NCI-H446 treated with DMSO at 0.1 percent for 48 hours (cell line): ENCODE measurements around the gene ZFAND3.

ENCODE experiments used
- DNase-seq: peaks from one replicate; lab custom pipeline; 2025; lab: John Stamatoyannopoulos, UW

Gene ZFAND3

DNA sequence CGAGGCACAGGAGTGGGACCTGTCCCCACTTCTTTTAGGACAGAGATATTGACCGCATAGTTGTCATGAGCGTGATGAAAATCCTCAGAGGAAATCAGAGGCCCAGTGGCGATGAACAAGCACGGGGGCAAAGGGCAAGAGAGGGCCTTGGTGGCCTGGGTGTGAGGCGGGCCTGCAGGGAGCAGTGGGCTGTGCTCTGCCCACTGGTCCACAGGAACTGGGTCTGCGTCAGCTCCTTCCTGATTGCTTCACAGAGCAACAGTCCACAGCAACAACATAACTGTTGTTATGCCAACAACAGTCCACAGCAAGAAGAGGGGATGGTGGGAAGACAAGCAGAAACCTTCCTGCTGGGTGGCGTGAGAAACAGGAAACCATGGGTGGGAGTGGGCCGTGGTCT is 335.6 kb downstream of the ZFAND3 start:
- no peak for DNase-seq

DNA sequence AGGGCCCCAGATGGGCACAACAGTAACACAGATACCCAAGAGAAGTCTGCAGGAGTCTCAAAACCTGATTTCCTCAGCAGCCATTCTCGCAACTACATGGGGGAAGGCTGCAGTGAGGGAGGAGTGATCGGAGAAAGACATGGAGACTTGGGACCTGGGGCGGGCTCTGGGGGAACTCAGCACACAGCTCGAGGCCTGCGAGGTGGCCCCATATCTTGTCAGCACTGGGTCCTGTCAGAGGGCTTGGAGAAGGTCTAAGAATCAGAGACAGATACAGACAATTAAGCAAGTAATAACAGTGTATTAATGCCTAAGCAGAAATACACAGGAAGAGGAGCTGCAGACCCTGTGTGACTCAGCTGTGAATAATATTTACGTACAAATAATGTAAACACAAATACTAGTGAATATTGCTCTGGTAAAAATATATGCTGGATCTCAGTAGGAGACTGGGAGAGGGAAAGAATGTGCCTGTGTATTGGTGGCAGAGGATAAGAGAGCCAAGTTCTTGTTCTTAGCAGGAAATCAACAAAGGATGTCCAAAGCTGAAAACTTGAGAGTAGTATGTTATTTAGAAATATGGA is 336.2 kb downstream of the ZFAND3 start:
- DNase-seq: no peak

DNA sequence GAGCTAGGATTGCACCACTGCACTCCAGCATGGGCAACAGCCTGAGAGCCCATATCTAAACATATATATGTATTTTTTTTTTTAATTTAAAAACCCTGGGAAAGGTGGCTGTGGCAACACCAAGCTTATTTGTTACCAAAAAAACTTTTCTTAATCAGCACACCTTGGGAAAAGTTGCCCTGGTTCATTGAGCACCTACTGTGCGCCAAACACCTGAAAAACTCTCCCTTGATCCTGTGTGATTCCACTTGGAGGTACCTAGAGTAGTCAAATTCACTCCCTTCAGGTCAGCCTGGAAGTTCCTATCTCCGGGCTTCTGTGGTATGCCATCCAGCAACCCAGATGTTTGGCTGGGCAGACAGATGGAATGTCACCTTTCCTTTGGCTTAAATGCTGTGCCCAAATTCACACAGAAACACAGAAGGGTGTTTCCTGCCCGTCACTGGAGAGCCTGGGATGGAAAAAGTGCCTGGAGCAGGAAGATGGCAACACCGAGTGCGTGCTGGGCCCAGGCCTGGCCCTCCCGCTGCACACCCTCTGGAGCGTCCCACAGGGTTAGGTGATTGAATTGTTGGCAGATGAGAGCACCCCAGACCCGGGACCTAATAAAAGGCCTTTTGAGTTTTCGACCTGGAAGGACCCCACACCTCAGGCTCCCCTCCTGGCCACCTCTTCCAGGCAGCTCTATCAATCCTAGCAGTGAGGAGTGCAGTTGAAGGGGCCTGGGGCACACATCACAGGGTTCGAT is 337.5 kb downstream of the ZFAND3 start:
- no peak for DNase-seq

DNA sequence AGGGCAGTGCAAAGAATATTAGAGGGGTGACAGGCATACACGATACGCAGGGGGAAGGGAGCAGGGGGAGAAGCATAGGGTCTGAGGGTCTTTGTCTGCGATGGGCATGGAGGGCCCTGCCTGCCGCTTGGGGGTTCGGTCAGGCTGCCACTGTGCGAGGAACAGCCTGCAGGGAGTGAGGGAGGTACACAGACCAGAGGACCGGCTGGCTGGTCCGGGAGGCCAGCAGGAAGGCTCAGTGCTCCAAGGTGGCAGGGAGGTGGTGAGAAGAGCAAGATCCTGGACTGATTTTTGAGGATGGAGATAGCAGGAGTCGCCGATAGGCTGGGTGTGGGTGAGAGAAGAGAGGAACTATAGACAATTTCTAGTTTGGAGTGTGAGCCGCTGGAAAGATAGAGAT is 338.4 kb downstream of the ZFAND3 start:
- no peak for DNase-seq

DNA sequence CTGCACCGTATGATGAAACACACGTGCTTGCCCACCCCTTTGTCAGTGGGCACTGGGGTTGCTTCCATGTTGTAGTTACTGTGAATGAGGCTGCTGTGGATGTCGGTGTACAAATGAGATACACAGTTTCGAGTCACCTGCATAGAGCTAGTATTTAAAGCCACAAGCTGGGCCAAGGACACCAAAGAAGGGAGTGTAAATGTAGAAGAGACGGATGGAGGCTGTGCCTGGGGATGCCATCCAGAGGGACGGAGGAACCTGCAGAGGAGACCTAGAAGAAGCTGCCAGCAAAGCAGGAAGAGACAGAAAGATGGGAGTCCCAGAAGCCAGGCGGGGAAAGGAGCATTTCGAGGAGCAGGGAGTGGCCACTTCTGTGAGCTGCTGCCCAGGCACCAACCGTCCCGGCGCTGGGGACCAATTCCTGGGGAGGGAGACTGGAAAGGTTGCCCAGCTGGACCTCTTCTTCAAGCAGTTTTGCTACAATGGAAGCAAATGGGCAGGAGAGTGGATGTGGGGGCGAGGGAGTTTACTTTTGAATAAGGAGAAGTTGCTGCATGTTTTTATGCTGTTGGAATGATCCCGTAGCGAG is 339.3 kb downstream of the ZFAND3 start:
- no peak for DNase-seq

DNA sequence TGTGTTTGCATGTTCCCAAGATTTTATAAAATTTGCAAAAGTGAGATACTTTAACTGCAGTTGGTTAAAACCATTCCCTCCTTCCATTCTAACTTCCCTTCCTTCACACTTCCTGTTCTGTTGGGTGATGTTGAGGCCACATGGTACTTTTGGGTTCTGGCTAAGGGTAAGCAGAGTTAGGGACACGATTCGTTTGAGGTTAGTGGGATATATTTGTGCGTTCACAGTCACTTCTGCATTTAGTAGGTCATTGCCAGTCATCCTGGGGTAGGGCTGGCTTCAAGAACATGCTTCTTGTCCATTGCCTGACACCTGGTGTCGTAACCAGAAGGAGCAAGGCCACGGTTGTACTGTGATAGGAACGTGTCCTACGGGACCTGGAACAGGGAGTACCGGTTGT is 340.1 kb downstream of the ZFAND3 start:
- DNase-seq: no peak

DNA sequence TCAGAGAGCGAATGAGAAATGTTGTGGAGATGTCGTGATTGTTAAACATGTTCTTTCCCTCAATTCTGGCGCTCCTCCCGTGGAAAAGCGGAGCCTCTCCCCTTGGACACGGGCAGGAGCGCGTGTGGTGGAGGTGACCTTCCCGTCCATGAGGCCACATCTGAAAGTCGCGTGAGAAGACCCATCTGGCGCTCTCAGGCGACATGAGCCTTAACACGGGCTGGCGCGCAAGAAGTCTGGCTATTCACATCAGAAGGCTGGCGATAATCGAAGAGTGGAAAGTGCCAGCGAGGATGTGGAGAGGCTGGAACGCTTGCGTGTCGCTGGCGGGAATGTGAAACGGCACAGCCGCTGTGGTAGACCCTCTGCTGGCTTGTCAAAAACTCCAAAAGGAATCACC is 341.3 kb downstream of the ZFAND3 start:
- DNase-seq: no peak

DNA sequence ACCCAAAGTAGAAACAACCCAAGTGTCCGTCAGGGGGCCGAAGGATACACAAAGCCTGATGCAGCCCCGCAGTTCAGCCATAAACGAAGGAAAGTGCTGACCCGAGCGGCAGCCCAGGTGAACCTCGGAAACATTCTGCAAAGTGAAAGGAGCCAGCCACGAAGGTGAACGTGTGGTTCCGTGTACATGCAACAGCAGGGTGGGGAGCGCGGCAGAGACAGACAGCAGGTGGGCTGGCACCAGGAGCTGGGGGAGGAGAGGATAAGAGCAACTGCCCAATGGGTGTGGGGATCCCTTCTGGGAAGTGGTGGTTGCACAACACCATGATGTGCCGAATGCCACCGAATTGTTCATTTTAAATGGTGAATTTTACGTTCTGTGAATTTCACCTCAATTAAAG is 341.8 kb downstream of the ZFAND3 start:
- DNase-seq: no peak

DNA sequence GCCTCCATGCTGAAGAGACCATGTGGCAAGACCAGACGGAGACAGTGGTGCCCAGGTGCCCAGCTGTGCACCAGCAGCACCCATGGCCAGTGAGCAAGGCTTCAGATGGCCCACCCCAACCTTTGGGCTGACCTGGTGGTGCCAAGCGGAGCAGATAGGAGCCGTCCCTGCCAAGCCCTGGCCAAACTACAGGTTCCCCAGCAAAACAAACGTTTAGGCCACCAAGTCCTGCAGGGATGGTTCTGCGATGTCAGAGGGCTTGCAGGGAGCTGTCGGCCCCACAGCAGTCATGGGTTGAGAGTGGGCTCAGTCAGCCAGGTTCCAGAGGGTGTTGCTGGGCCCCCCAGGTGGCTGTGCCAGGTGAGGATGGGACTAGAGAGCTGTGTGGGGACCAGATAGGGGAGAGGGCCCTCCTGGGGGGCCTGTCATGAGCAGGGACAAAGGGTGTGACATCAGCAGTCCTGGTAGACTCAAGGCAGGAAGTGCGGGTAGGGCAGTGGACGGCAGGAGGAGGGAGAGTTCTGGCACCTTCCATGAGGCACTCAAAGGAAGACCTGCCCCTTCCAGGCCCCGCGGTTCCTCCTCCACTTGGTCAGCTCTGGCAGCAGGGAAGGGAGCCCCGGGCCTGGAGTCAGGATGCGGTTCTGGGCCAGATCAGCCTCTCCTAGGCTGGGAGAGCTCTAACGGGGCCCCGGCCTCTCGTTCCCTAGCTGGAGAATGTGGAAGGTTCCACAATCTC is 342.4 kb downstream of the ZFAND3 start:
- no peak for DNase-seq

DNA sequence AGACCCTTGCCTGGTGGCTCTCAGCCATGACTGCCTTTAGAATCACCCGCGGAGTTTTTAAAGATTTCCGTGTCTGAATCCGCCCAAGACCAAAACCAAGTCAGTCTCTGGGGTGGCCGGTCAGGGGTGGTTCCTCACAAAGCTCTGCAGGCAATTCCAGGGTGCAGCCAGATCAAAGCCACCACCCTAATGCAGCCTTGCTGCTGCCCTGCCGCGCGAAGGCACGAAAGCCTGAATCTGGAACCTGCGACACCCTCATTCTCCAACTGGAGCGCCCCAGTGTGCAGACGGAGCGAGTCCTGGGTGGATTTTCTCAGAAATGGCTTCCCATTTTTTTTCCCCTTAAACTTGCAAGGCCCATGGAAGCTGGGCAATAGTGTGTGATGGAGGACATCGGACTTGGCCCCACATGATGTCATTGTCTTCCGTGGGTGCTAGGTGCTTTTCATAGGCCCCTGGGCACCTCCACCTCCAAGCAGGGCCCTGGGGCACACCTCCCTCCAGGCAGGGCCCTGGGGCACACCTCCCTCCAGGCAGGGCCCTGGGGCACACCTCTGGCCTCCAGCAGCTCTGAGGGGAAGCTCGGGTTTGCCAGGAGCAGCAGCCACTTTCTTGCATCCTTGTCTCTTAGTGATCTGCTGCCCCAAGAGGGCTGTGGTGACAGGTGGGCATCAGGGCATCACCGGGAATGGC is 343.1 kb downstream of the ZFAND3 start:
- no peak for DNase-seq

DNA sequence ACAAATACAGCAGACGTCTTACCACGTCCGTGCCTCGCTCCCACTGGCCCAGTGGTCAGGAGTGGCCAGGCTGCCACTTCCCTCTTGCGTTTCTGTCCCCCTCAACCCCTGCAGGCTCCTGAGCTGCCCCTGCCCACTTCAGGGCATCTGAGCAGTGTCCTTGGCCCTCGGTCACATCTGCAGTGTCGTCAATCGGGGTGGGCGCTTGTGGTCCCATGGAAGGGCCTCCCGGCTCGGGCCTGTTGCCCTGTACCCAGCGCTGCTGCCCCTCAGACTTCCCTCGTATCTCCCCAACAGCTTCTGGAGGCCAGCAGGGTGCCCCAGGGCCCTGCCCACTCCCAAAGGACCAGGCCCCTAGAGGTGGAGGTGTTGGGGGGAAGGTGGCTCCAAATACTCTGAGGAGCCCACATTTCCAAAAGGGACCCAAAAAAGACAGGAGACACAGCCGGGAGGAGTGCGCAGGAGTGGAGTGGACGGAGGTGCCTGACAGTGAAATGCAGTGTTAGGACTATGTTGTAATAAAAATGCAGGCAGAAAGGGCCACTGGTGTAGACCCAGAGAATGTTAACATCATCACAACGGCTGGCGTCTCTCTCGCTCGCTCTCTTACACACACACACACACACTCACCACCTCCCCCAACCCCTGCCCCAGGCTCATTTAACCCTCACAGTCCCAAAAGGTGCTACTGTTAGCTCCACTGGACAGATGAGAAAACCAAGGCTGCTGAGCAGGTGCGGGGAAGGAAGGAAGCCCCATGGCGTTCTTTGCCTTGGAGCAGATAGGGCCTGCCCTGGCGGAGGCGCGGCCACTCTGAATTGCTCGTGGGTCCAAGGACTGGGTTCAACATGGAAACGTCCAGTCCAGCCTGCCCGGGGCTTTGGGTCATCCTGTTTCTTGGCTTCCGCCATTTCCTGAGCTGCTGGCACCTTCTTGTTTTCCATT is 343.9 kb downstream of the ZFAND3 start:
- no peak for DNase-seq

DNA sequence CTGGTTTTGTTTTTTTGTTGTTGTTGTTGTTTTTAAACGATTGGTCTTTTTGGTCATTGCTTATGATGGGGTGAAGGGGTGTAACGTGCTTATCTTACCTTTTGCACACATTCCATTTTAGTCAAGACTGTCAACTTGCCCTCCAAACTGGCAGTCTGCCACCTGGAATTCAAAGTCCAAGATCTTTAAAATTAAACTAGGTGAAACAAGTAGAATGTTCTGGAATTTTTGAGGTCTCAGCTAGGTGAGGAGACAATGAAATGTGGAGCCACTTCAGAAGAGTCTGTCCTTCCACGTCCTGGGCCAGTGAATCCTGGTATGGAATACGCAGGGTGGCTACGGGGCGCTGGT is 344.6 kb downstream of the ZFAND3 start:
- DNase-seq: no peak

DNA sequence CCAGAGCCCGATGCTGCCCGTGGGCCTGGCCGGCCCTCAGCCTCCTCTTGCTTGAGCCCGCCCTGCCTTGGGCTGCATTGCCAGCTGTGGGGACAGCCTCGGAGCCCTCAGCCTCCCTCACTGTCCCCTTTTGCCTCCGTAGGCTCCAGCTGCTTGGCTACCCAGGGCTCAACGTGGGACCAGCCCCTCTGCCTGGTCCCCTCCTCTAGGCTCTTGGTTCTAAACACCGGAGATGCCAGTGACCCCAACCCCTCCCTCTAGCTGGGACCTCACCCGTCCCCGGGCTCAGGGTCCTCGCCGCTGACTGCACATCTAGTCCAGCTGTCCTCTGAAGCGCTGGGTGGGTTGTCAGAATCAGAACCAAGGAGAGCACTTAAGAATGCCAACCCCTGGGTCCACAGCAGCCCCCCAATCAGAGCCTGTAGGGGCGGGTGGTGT is 345.2 kb downstream of the ZFAND3 start:
- DNase-seq: no peak

DNA sequence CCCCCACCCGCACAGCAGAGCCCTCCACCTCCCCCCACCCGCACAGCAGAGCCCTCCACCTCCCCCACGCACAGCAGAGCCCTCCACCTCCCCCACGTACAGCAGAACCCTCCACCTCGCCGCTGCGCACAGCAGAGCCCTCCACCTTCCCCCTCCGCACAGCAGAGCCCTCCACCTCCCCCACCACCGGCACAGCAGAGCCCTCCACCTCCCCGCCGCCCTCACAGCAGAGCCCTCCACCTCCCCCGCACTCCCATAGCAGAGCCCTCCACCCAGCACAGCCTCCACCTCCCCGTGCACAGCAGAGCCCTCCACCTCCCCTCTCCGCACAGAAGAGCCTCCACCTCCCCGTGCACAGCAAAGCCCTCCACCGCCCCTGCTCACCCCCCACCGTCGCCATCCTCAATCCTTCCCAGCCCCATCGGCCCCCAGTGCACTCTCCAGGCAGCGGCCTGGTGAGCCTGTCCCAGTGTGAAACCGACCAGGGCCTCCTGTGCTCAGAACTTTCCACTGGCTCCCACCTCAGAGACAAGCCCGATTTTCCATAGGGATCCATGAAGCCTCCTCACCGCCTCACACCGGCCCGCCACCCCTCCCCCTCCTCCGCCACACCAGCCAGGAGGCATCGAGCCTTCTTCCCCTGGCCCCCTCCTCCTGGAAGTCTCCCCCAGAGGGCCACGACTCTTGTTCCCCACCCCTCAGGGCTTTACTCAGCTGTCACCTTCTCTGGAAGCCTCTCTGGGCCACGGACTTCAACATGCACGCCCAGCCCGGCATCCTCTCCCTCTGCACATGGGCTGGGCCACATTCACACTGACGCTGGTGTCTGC is 347.1 kb downstream of the ZFAND3 start:
- DNase-seq: no peak

DNA sequence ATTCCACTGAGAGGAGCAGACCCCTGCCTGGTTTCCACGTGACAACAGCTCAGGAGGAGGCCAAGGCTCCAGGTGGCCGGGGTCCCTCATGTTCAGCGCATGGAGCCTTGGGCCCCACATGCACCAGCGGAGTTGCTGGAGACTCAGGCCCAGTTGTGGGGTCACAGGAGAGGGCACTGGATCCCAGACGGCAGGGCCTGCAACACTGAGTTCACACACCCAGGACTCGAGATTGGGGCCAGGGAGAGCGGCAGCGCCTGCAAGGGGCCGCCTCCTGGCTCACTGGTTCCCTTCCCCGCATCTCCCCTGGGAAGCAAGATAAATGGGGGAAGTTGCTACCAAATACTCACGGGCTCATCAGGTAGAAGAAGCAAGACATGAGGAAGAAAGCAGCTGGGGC is 348.1 kb downstream of the ZFAND3 start:
- no peak for DNase-seq

DNA sequence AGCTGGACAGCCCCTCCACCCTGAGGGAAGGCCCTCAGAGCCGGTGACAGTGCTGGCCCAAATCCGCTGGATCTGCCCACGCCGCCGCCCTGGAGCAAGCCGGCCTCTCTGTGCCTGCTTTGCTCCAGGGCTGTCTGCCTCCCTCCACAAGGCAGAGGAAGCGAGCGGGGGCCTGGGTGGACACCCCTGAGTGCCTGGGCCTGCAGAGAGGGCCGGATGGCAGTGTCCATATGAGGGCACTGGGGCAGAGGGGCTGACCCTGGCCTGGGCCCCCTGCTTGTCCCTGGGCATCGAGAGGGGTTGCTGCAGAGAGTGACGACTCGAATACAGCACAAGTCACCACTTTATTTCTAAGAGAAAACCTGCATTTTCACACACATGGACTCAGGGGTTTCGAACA is 348.6 kb downstream of the ZFAND3 start:
- DNase-seq: no peak

DNA sequence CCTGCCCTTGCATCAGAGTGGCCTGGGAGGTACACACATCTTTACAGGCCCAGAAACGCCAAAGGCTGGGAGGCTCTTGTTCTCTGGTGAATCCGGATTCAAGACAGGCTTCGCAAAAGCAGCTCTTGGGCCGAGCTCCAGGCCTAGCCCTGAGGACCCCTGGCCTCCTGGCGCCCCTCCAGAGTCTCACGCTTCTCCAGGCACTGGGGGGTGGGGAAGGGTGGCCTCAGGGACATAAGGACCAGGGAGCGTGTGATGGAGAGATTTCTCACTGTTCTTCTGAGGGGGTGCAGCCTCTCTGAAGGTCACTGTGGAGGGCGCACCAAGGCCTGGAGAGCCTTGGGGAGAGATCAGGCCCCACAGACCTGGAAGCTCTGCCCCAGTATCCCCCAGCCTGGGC is 349.2 kb downstream of the ZFAND3 start:
- no peak for DNase-seq

DNA sequence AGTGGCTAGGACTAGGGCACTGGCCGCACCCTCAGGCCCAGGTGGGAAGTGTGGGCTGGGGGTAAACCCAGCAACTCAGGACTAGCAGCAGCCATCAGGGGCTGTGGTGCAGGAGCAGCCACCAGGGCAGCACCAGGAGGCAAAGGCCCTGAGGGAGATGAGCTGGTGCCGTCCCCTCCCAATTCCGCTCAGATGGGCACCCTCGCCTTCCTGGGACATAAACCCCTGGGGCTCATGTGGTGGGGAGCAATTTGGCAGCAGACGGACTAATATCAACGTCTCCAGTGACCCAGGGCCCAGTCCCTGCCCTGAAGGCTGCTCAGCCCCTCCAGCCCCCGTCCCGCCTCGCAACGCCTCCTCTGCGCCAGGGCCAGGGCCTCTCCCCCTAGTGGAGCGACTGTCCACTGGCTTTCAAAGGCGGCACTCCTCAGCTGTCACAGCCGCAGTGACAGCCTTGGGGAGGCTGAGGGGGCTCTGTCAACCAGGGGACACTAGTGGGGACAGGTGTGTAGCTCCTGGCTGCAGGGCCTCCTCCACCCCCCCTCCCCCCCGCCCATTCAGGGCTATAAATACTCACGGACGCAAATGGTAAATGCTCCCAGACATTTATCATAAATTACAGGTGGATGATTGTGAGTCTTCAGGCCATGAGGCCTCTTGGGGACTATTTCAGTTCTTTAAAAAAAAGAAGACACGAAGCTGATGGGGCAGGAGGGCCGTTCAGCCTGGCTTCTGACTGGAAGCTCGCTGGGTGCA is 349.9 kb downstream of the ZFAND3 start:
- no peak for DNase-seq

DNA sequence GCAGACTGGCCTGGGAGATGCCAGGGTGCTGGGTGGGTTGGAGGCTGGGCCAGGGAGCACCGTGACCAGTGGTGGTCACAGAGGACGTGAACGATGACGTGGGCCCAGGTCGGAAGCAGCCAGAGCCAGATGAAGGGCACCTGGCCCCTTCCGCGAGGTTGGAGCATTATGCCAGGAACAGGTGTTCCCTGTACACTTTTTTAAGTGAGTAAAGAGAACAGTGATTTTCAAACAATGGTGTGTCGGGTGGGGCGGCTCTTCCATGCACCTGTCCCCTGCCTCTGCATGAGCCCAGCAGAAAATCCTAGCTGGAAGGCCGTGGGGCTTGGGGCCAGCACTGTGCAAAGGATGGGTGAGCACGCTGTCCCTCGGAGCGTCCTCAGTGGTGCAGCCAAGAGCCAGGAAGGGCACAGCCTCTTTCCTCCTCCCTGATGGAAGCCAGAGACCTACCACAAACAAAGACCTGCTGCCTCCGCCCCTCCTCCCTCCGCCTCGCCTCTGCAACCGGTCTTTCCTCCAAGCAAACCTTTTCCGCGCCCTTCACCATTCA is 350.5 kb downstream of the ZFAND3 start:
- DNase-seq: no peak
